WTC11 (cell line): ENCODE data around the gene BMP5. TPM values are rescaled to one million over a fixed set of nuclear protein-coding genes. Genes with fewer than 3 reads are reported as not detected.

Experiments
- ATAC-seq: fragments of 200-7000 bp; cut with Tn5 transposase; 2 replicates; pipeline ENCODE4 v1.10.0; 2021; ENCODE audit warnings: mild to moderate bottlenecking, moderate library complexity
- CTCF ChIA-PET: fragments of 300-600 bp; sonication (Branson Sonifier 250); formaldehyde crosslinking; loops from one replicate; lab custom pipeline; 2021; ENCODE audit warnings: antibody characterized with exemption; lab: Charles Lee
- POLR2A ChIA-PET: fragments of 350-600 bp; sonication (Branson Sonifier 250); formaldehyde crosslinking; loops from one replicate; lab custom pipeline; 2021; ENCODE audit warnings: antibody characterized with exemption; lab: Charles Lee
- DNase-seq: peaks from one replicate; pipeline ENCODE4 v3.0.0; 2021; ENCODE audit warnings: low spot score
- H3K27ac Mint-ChIP-seq: 2 replicates; pipeline ENCODE4 v1.8.0; 2021; ENCODE audit warnings: mixed read lengths
- H3K27me3 Mint-ChIP-seq: 2 replicates; pipeline ENCODE4 v1.8.0; 2021; ENCODE audit warnings: low read depth, mild to moderate bottlenecking, moderate library complexity, mixed read lengths
- H3K36me3 Mint-ChIP-seq: 2 replicates; pipeline ENCODE4 v1.8.0; 2021; ENCODE audit warnings: mixed read lengths
- H3K4me1 Mint-ChIP-seq: 2 replicates; pipeline ENCODE4 v1.8.0; 2022; ENCODE audit warnings: mixed read lengths
- H3K4me3 Mint-ChIP-seq: 2 replicates; pipeline ENCODE4 v1.8.0; 2021; ENCODE audit warnings: mild to moderate bottlenecking, moderate library complexity, mixed read lengths
- H3K9me3 Mint-ChIP-seq: 2 replicates; pipeline ENCODE4 v1.8.0; 2021; ENCODE audit warnings: mixed read lengths
- CREB1 ChIP-seq: sonication (generic); formaldehyde crosslinking; IDR thresholded peaks from 2 replicates; pipeline ENCODE4 v1.8.0; 2023; ENCODE audit warnings: mild to moderate bottlenecking, missing genetic modification reagents
- CREM ChIP-seq: sonication (generic); formaldehyde crosslinking; IDR thresholded peaks from 2 replicates; pipeline ENCODE4 v1.8.1; 2022; ENCODE audit warnings: mild to moderate bottlenecking, missing genetic modification reagents, moderate library complexity
- E2F4 ChIP-seq: sonication (generic); formaldehyde crosslinking; IDR thresholded peaks from 2 replicates; pipeline ENCODE4 v1.8.1; 2022; ENCODE audit warnings: low read depth, mild to moderate bottlenecking, moderate library complexity, missing genetic modification reagents, borderline replicate concordance
- ETV6 ChIP-seq: sonication (generic); formaldehyde crosslinking; IDR thresholded peaks from 2 replicates; pipeline ENCODE4 v1.8.1; 2022; ENCODE audit warnings: mild to moderate bottlenecking, missing genetic modification reagents
- FOXK1 ChIP-seq: sonication (generic); formaldehyde crosslinking; IDR thresholded peaks from 2 replicates; pipeline ENCODE4 v1.8.0; 2022; ENCODE audit warnings: mild to moderate bottlenecking, moderate library complexity, missing genetic modification reagents
- FOXP4 ChIP-seq: sonication (generic); formaldehyde crosslinking; IDR thresholded peaks from 2 replicates; pipeline ENCODE4 v1.8.0; 2022; ENCODE audit warnings: mild to moderate bottlenecking, missing genetic modification reagents
- GRHL2 ChIP-seq: fragments of 250-450 bp; sonication (Bioruptor Pico); IDR thresholded peaks from 2 replicates; pipeline ENCODE4 v1.8.0; 2022; ENCODE audit warnings: mild to moderate bottlenecking, moderate library complexity; ENCODE audit not compliant: insufficient replicate concordance, severe bottlenecking
- IRF1 ChIP-seq: sonication (generic); formaldehyde crosslinking; IDR thresholded peaks from 2 replicates; pipeline ENCODE4 v1.8.0; 2023; ENCODE audit warnings: missing genetic modification reagents
- NFATC4 ChIP-seq: fragments of 250-450 bp; sonication (Bioruptor Pico); IDR thresholded peaks from 2 replicates; pipeline ENCODE4 v1.9.0; 2021; ENCODE audit warnings: mild to moderate bottlenecking
- NR2C2 ChIP-seq: sonication (generic); formaldehyde crosslinking; IDR thresholded peaks from 2 replicates; pipeline ENCODE4 v1.8.0; 2022; ENCODE audit warnings: mild to moderate bottlenecking, missing genetic modification reagents
- PRRX2 ChIP-seq: fragments of 250-450 bp; sonication (Bioruptor Pico); IDR thresholded peaks from 2 replicates; pipeline ENCODE4 v1.8.0; 2021; ENCODE audit warnings: mild to moderate bottlenecking
- SOX15 ChIP-seq: fragments of 250-450 bp; sonication (Bioruptor Pico); IDR thresholded peaks from 2 replicates; pipeline ENCODE4 v1.9.0; 2021; ENCODE audit warnings: mild to moderate bottlenecking
- TCF7 ChIP-seq: sonication (generic); formaldehyde crosslinking; IDR thresholded peaks from 2 replicates; pipeline ENCODE4 v1.8.0; 2022; ENCODE audit warnings: mild to moderate bottlenecking, low read depth, missing genetic modification reagents, moderate library complexity
- ZNF121 ChIP-seq: sonication (generic); formaldehyde crosslinking; IDR thresholded peaks from 2 replicates; pipeline ENCODE4 v1.8.0; 2023; ENCODE audit warnings: missing genetic modification reagents
- ZNF232 ChIP-seq: sonication (generic); formaldehyde crosslinking; IDR thresholded peaks from 2 replicates; pipeline ENCODE4 v1.8.0; 2022; ENCODE audit warnings: mild to moderate bottlenecking, missing genetic modification reagents
- ZNF263 ChIP-seq: sonication (generic); formaldehyde crosslinking; IDR thresholded peaks from 2 replicates; pipeline ENCODE4 v1.8.1; 2022; ENCODE audit warnings: low read depth, mild to moderate bottlenecking, moderate library complexity, missing genetic modification reagents
- ZNF423 ChIP-seq: fragments of 250-450 bp; sonication (Bioruptor Pico); IDR thresholded peaks from 2 replicates; pipeline ENCODE4 v2.1.2; 2022; ENCODE audit warnings: mild to moderate bottlenecking, moderate library complexity
- ZNF425 ChIP-seq: fragments of 250-450 bp; sonication (Bioruptor Pico); conservative IDR thresholded peaks from 2 replicates; pipeline ENCODE4 v1.9.0; 2021; ENCODE audit warnings: mild to moderate bottlenecking
- total RNA-seq: library from RNA; stranded (reverse); gene quantifications from 3 replicates; pipeline ENCODE4 v1.2.3, GENCODE V29; 2021
- TF ChIP-seq, protein P1 (sequence below): sonication (generic); formaldehyde crosslinking; IDR thresholded peaks from 2 replicates; pipeline ENCODE4 v1.8.1; 2022; ENCODE audit warnings: mild to moderate bottlenecking, moderate library complexity, missing genetic modification reagents
- TF ChIP-seq, protein P2 (sequence below): sonication (generic); formaldehyde crosslinking; IDR thresholded peaks from 2 replicates; pipeline ENCODE4 v1.8.1; 2022; ENCODE audit warnings: mild to moderate bottlenecking, missing genetic modification reagents, moderate library complexity, borderline replicate concordance
- TF ChIP-seq, protein P3 (sequence below): sonication (generic); formaldehyde crosslinking; IDR thresholded peaks from 2 replicates; pipeline ENCODE4 v1.8.1; 2022; ENCODE audit warnings: low read depth, missing genetic modification reagents, borderline replicate concordance

Gene BMP5
- total RNA-seq, 1 experiment from 2014 or later = not detected

DNA sequence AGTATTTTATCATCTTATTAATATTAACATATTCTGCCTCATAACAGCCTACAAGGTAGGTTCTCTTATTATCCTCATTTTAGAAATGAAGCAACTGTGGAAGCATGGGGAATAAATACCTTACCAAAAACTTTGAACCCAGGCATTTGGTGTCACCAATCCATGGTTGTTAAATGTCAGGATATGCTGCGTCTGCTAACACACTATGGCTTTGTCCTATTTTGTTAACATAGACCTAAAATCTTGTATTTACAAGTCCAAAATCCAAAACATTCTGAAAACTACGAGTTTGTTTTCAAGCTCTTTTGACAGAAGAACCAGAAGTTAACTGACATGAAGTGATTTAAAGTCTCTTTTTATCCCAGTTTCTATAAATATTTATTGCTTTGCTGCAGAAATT lies 53.4 kb downstream of the BMP5 start (continued):
- TF ChIP-seq IRF1 (no peak), CREM (CRISPR knock-in tag) (no peak), FOXP4 (no peak), CREB1 (no peak), ZNF232 (CRISPR knock-in tag) (no peak), ZNF121 (CRISPR knock-in tag) (no peak)
- TF ChIP-seq, protein P1, sequence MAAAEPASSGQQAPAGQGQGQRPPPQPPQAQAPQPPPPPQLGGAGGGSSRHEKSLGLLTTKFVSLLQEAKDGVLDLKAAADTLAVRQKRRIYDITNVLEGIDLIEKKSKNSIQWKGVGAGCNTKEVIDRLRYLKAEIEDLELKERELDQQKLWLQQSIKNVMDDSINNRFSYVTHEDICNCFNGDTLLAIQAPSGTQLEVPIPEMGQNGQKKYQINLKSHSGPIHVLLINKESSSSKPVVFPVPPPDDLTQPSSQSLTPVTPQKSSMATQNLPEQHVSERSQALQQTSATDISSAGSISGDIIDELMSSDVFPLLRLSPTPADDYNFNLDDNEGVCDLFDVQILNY (CRISPR knock-in tag) = no peak
- TF ChIP-seq, protein P2, sequence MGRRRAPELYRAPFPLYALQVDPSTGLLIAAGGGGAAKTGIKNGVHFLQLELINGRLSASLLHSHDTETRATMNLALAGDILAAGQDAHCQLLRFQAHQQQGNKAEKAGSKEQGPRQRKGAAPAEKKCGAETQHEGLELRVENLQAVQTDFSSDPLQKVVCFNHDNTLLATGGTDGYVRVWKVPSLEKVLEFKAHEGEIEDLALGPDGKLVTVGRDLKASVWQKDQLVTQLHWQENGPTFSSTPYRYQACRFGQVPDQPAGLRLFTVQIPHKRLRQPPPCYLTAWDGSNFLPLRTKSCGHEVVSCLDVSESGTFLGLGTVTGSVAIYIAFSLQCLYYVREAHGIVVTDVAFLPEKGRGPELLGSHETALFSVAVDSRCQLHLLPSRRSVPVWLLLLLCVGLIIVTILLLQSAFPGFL (CRISPR knock-in tag) = no peak

- Mint-ChIP-seq H3K4me3 (no peak overlapping the region), H3K36me3 (no peaks in the 10 kb centered on the region), H3K9me3 (0 out of 2 replicates have a peak, but pooled peaks cover 4% of the 10 kb centered on the region), H3K27ac (no peak overlapping the region), H3K27me3 (no peaks in the 10 kb centered on the region), H3K4me1 (no peaks in the 10 kb centered on the region)
- DNase-seq (no peak), ATAC-seq (no peak)
- ChIA-PET CTCF (no interaction called here), POLR2A (no interaction called here)
- TF ChIP-seq FOXK1 (CRISPR knock-in tag) (no peak), NR2C2 (CRISPR knock-in tag) (no peak), SOX15 (no peak), FOXP4 (no peak), PRRX2 (CRISPR knock-in tag) (no peak), ZNF263 (CRISPR knock-in tag) (no peak), NFATC4 (CRISPR knock-in tag) (no peak), ZNF423 (no peak), E2F4 (CRISPR knock-in tag) (no peak), ZNF425 (CRISPR knock-in tag) (no peak), GRHL2 (CRISPR knock-in tag) (no peak), TCF7 (CRISPR knock-in tag) (no peak), ETV6 (CRISPR knock-in tag) (no peak)
- TF ChIP-seq, protein P3, sequence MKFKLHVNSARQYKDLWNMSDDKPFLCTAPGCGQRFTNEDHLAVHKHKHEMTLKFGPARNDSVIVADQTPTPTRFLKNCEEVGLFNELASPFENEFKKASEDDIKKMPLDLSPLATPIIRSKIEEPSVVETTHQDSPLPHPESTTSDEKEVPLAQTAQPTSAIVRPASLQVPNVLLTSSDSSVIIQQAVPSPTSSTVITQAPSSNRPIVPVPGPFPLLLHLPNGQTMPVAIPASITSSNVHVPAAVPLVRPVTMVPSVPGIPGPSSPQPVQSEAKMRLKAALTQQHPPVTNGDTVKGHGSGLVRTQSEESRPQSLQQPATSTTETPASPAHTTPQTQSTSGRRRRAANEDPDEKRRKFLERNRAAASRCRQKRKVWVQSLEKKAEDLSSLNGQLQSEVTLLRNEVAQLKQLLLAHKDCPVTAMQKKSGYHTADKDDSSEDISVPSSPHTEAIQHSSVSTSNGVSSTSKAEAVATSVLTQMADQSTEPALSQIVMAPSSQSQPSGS = no peak
Measured at GRCh38 chr6:55820696-55821095, 54.7 kb downstream of the BMP5 start.
